GM21390 (cell line): Measurements from ENCODE around the gene CRIM1.

ENCODE experiments used
- ATAC-seq: cut with Tn5 transposase; IDR thresholded peaks from one replicate; pipeline ENCODE4 v1.9.1; 2021; ENCODE audit not compliant: unreplicated experiment

CRIM1 gene

DNA sequence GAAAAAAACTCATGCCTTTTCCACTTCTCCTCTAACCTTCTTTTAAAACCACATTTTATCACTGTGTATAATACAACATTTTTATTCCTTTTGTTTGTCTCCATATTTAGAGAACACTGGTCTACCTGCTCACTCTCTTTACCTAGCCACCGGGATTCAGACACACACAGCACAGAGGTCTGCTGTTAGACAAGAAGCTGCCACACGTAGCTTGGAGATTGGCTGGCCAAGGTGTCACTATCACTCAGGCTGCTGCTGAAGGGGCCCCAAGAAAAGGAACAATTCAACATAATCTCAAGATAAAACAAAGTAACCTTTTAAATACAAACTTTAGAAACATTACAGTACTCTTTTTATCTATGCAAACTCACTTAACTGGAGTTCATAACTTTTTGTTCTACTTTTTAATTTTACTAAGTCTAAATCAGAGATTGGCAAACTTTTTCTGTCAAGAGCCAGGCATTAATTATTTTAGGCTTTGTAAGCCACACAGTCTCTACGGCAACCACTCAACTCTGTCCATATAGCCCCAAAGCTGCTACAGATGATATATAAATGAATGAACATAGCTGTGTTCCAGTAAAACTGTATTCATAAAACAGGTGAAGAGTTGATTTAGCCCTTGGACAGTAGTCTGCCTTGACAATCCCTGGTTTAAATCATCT is 216.6 kb downstream of the CRIM1 start:
- no peak for ATAC-seq

DNA sequence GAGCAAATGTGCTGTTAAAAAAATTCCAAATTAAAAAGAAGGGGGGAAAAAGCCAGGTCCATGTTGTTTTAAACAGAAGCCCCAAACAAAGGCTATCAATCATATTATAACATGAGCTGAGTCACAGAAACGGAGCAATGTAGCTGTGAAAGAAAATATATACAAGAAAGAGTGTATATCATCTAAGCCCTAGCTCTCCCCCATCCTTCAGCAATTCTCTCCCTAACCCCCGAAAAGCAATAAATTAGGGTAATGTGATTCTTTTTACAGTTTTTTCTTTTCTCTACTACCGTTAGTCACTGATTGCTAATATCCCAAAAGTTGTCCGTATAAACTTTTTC is 217.1 kb downstream of the CRIM1 start:
- ATAC-seq, result no peak

GRCh38 chr2:36573165-36573564 is 217.6 kb downstream of the CRIM1 start:
- ATAC-seq, result no peak

DNA sequence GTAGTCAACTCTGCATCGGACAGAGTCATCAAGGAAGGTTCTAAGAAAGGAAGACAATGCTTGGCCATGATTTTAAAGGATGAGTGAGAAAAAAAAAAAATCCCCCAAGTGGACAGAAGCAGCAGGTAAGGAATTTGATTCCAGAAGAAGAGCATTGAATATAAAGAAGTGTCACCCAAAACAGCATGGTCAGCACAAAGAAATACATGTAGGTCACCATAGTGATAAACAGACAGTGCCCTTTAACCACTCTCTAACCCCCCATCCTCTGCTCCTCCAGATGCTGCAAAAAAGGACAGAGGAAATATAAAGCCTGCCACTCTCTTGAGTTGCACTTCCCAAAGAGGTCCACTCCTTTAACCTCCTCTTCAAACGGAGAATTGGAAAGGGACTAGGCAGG is 219.0 kb downstream of the CRIM1 start:
- ATAC-seq, result no peak

GRCh38 chr2:36577884-36578283 is 222.3 kb downstream of the CRIM1 start:
- no peak for ATAC-seq

DNA sequence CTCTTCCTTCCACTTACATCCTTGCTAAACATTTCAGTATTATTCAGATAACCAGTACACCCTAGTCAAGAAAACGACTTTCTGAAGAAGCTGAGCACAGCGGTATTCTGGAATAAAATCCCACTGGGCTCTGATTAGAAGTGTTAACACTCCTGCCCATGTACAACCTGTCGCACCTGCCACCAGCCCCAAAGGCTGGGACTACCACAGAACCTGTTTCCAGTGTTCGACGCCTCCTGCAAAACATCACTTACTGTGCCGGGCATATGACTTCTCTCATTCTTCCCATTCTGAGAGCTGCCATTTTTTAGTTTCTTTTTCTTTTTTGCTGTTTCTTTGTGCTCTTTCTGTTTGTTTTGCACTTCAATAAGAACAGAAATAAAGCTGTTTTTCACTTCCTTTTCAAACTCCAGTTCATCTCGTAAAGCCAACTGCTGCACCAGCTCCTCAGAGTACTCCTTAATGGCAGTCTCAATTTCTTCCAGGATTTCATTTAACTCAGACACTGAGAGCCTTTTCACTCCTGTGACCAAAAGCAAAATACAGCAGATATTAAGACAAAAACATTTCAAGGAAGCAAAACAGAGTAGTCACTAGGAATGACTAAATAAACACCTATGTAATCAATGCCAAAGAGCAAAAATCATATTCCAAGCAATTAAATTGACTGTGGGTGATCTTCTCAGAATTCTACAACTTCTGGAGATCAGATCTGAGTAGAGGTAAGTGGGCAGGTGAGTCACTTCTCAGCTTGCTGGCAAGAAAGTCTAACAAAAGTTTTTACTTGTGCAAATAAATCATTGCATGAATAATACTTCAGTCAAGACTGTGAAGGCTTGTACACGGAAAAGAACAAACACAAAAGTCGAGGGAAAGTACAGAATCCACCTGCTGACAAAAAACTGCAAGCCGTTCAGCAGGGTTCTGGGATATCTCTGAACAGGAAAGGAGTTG is 223.0 kb downstream of the CRIM1 start:
- ATAC-seq, result peak; percentile 56

GRCh38 chr2:36579297-36579664 is 223.7 kb downstream of the CRIM1 start:
- no peak for ATAC-seq

- ATAC-seq, result no peak
These were observed 227.0 kb downstream of the CRIM1 start for GRCh38 chr2:36582538-36582937.

- ATAC-seq, result no peak
These were observed 227.4 kb downstream of the CRIM1 start for GRCh38 chr2:36582951-36583350.

DNA sequence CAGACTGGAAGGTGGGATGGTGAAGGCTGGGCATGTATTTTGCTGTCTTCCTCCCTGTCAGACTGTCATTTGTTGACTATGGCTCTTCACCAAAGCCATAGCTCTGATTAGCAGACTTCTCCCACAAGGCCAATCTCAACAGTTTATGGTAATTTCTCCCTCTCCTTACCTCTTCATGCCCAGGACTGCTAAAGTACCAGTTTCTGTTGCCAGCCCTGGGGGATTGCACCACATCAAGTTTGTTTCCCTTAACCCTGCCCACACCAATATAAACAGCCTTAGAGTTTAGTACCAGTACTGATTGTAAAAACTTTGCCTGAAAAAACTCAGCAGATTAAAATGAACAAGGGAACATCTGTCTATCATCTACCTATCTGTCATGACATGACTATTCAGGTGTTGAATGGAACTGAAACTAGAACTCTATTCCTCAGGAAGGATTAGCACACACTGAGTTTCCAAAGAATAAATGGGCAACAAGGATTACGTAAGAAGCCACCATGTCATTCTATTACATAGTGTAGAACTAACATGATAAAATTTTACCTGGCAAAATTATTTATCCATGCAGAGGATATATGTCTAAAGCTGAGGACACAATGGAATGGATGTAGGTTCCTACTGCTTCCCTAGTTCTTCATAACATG is 228.7 kb downstream of the CRIM1 start:
- ATAC-seq, result no peak

GRCh38 chr2:36586672-36587071 is 231.1 kb downstream of the CRIM1 start:
- no peak for ATAC-seq

DNA sequence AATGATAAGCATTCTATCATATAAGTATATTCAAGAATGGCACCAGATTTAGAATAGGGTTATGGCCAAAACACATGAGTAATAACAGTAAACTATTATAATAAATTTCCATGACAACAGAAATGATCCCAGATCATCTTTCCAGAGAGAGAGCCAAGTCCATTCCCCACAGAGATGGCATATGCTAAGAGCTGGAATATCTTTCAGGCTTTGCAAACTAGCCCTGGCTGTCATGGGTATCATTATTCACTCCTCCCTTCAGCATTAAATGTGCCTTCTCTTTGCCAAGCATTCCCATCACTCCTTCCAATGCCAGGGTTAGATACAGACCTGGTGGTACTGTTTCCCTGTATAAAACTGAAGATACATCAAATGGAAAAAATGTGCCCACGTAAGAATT is 231.5 kb downstream of the CRIM1 start:
- no peak for ATAC-seq

GRCh38 chr2:36587556-36587955 is 232.0 kb downstream of the CRIM1 start:
- ATAC-seq, result no peak

DNA sequence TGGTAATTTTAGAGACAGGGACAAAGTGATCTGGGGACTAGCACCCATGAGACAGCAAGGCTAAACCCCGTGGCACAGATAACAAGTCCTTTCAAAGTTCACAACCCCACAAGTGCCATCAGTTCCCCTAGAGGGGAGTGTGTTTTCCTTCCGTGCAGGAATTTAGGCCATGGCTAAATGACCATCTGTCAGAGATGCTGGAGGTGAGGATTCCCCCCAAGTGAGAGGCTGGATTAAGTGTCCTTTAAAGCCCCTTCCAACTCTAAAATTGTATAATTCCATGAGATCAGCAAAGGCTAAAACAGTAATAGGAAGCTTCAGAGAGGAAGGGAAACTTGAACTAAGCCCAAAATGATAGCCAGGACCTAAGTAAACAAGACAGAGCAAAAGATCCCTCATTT is 233.7 kb downstream of the CRIM1 start:
- no peak for ATAC-seq

- ATAC-seq, result no peak
These were observed 239.3 kb downstream of the CRIM1 start for GRCh38 chr2:36594849-36595248.

- ATAC-seq, result no peak
These were observed 240.8 kb downstream of the CRIM1 start for GRCh38 chr2:36596397-36596796.

- no peak for ATAC-seq
These were observed 241.5 kb downstream of the CRIM1 start for GRCh38 chr2:36597003-36597531.

- ATAC-seq, result peak; percentile 99
These were observed 242.2 kb downstream of the CRIM1 start, which contains the start of gene FEZ2 for GRCh38 chr2:36597532-36598377. Gene FEZ2, minus strand, starts transcription at chr2:36598168. Its CDS starts 26 bp downstream, at chr2:36598142.
